Left ventricle myocardium inferior (tissue), 1 donor: ENCODE results near the gene EGFL7. TPM values are rescaled to one million over a fixed set of nuclear protein-coding genes. Genes with fewer than 3 reads are reported as not detected.

ENCODE experiments used
- DNase-seq: peaks from one replicate; pipeline ENCODE4 v3.0.0-alpha.2; 2020
- H3K27ac ChIP-seq: fragments of 200-600 bp; replicated peaks from 2 replicates; pipeline ENCODE4 v1.8.0; 2021
- H3K27me3 ChIP-seq: fragments of 200-600 bp; 2 replicates; pipeline ENCODE4 v1.8.0; 2021; ENCODE audit warnings: low read depth
- H3K36me3 ChIP-seq: fragments of 200-600 bp; 2 replicates; pipeline ENCODE4 v1.8.0; 2021
- H3K4me1 ChIP-seq: fragments of 200-600 bp; 2 replicates; pipeline ENCODE4 v1.8.0; 2021
- H3K4me3 ChIP-seq: fragments of 200-600 bp; 2 replicates; pipeline ENCODE4 v1.8.0; 2021; ENCODE audit warnings: mild to moderate bottlenecking, moderate library complexity
- H3K9me3 ChIP-seq: fragments of 200-600 bp; replicated peaks from 2 replicates; pipeline ENCODE4 v1.8.0; 2021
- intact Hi-C: fragments of 100-400 bp; cut with micrococcal nuclease; formaldehyde crosslinking; loops from one replicate; pipeline ENCODE4 v1.11.0; 2022
- total RNA-seq: library from RNA; stranded (reverse); fragmentation: NEBNext Ultra II Directional; extraction: Animal tissue kit (Norgen Biotek cat#: 25700); gene quantifications from one replicate; pipeline ENCODE4 v1.2.1, GENCODE V29; 2021
- TF ChIP-seq, protein P1 (sequence below): fragments of 200-600 bp; IDR thresholded peaks from 2 replicates; pipeline ENCODE4 v1.8.0; 2021; ENCODE audit warnings: antibody characterized with exemption, mild to moderate bottlenecking, borderline replicate concordance
- donor health status: DM: no; HTN: yes; CAD: no; lungs with severe emphysema.

Gene EGFL7
- total RNA-seq, 1 donor from 2014 or later: 81.5 TPM

DNA sequence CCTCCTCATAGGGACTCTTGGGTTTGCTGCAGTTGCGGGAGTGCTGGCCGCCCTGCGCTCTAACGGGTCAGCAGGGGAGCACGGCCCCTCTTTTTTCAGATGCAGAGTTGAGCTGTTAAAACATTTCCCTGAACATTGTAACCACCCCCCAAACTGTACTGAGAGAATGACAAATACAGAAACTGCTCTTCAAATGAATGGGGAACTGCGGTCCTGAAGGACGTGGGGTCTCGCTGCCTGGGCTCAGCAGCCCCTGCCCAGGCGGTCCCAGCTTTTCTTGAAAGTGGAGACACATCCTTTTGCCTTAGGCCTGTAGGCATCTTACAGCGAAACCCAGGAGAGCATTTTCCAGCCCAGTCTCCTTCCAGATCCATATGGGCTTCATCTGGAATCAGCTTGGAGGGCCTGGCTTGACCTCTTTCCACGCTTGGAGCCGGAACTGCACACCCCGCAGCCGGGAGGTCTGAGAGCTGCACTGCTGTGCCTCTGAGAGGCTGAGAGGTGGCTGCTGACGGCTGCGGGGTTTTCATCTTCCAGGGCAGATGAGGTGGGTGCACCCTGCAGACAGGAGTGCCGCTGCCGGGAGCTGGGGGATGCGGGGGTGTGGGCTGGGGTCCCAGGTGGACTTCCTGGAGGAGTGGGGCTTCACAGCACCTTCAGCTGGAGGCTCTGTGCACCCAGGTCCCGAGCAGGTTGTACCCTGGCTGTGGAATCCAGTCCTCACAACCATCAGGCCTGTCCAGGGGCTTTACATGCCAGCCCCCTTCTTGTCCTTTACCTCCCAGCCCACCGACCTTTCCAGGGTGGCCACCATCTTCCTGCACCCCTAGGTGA is 25.8 kb downstream of the EGFL7 start:
- no peaks in the 10 kb centered on the region for H3K36me3 ChIP-seq
- peak; percentile 16 for DNase-seq
- TF ChIP-seq, protein P1, sequence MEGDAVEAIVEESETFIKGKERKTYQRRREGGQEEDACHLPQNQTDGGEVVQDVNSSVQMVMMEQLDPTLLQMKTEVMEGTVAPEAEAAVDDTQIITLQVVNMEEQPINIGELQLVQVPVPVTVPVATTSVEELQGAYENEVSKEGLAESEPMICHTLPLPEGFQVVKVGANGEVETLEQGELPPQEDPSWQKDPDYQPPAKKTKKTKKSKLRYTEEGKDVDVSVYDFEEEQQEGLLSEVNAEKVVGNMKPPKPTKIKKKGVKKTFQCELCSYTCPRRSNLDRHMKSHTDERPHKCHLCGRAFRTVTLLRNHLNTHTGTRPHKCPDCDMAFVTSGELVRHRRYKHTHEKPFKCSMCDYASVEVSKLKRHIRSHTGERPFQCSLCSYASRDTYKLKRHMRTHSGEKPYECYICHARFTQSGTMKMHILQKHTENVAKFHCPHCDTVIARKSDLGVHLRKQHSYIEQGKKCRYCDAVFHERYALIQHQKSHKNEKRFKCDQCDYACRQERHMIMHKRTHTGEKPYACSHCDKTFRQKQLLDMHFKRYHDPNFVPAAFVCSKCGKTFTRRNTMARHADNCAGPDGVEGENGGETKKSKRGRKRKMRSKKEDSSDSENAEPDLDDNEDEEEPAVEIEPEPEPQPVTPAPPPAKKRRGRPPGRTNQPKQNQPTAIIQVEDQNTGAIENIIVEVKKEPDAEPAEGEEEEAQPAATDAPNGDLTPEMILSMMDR: no peak
- H3K27ac ChIP-seq: peak overlapping the region; percentile 97
- intact Hi-C loops: no loop called here
- H3K4me1 ChIP-seq: peaks cover 98% of the 10 kb centered on the region
- no peak overlapping the region for H3K4me3 ChIP-seq
- H3K27me3 ChIP-seq: no peaks in the 10 kb centered on the region
- H3K9me3 ChIP-seq: no peaks in the 10 kb centered on the region

DNA sequence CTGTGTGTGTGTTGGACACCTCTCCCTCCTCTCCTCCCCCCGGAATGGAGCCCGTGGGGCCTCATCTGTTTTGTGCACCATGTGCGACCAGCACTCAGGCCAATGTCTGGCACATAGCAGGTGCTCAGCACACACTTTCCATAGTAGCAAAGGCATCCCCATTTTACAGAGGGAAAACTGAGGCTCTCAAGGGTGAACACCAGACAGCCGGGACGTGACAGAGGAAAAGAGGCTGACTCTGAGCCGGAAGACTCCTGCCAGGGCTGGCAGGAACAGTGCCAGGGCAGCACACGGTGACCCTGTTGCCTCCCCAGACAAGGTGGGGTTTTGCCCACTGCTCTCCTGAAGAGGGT is 26.4 kb downstream of the EGFL7 start:
- no peak for DNase-seq
- Histone ChIP-seq H3K4me1 (peaks cover 98% of the 10 kb centered on the region), H3K9me3 (no peaks in the 10 kb centered on the region), H3K36me3 (no peaks in the 10 kb centered on the region), H3K27me3 (no peaks in the 10 kb centered on the region), H3K27ac (peak overlapping the region; percentile 97), H3K4me3 (no peak overlapping the region)
- intact Hi-C loops: no loop called here
- TF ChIP-seq, protein P1: no peak

DNA sequence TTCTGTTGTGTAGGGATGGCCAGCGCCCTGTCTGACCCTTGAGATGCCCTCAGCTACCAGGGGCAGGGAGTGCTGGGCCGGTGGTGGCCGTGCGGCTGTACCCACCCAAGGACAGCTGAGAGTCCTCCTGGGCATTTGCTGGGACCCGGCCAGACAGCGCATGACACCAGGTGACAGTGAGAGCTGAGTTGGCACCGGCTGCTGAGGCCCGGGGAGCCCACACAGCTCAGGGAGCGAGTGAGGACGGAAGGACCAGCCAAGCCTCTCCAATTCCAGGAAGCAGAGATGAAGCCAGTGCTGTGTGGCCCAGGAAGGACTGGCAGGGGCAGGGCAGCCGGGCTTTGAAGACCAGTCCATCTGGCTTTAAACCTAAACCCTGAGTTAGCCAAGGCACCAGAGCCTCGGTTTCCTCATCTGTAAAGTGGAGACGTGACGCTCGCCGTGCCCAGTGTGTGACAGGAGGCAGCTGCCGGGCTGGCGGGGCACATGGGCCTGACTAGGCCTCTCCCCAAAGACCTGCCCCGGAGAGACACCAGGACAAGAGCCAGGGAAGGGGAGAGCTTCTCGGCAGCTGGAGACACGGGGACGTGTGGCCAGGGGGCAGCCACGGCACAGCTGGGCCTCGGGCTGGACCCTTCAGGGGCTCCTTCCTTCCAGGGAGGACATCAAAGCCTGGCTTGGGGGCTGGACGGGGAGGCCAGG is 27.5 kb downstream of the EGFL7 start:
- Histone ChIP-seq H3K27me3 (no peaks in the 10 kb centered on the region), H3K4me1 (peaks cover 97% of the 10 kb centered on the region), H3K4me3 (peak overlapping the region; percentile 17), H3K36me3 (no peaks in the 10 kb centered on the region), H3K9me3 (no peaks in the 10 kb centered on the region), H3K27ac (peak overlapping the region; percentile 97)
- TF ChIP-seq, protein P1: no peak
- intact Hi-C loops: no loop called here
- DNase-seq: peak; percentile 86

DNA sequence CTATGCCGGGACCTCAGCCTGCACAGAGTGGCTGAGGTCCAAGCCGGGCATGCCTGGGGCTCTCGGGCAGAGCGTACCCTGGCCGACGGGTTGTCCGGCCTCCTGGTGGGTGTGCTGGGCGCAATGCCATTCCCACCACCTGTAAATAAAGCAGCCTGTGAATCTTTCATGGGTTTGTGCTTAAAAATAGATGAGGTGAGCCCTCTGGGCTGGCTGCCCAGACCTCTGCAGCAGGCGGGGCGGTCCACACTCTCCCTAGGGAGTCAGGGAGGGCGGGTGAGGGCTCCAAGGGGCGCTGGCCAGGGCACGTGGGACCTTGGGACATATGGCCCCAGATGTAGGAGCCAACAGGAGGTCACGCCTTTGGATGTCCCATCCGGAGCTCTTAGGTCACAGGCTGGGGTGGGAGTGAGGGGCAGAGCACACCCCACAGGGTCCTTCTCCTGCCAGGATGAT is 28.1 kb downstream of the EGFL7 start:
- peaks cover 96% of the 10 kb centered on the region for H3K4me1 ChIP-seq
- no peaks in the 10 kb centered on the region for H3K27me3 ChIP-seq
- TF ChIP-seq, protein P1: no peak
- no peaks in the 10 kb centered on the region for H3K36me3 ChIP-seq
- peak overlapping the region; percentile 97 for H3K27ac ChIP-seq
- DNase-seq: peak; percentile 82
- no peaks in the 10 kb centered on the region for H3K9me3 ChIP-seq
- intact Hi-C loops: no loop called here
- peak overlapping the region; percentile 17 for H3K4me3 ChIP-seq

DNA sequence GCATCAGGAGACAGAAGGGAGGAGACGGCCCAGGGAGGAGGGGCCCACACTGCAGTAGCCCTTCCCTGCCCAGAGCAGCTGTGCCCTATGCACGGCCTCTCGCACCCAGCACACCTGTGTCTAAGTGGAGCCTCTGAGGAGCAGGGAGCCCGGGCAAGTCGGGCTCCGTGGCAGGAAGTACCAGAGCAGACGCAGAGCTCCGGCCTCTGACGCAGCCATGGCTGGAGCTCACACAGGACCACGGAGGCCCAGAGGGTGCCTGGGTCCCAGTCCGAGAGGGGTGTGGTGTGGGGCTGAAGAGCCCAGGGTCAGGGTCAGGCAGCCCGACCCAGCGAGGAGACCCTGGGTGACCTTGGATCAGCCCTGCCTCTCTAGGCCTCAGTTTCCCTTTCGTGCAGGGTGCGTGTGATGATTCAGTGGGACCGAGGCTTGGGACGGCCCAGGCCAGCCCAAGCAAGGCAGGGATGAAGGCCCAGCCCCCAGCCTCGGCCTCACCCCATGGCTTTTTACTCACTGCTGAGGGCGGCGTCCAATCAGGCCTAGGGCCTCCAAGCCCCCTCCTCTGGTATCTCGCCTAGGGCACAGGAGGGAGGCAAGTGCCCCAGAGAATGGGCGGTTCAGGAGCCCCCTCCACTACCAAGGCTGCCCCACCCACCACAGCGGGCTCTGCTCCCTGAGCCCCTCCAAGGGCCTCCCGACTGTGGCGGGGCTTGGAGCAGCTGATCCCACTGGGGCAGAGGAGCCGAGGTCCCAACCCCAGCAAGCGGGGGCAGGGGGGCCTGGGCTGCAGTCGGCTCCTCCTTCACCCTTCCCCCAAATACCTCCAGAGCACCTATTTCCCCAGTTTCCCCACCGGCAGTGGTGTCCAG is 28.8 kb downstream of the EGFL7 start:
- H3K4me3 ChIP-seq: no peak overlapping the region
- peak overlapping the region; percentile 97 for H3K27ac ChIP-seq
- intact Hi-C loops: no loop called here
- no peaks in the 10 kb centered on the region for H3K36me3 ChIP-seq
- TF ChIP-seq, protein P1: no peak
- H3K9me3 ChIP-seq: no peaks in the 10 kb centered on the region
- no peak for DNase-seq
- H3K4me1 ChIP-seq: peaks cover 89% of the 10 kb centered on the region
- no peaks in the 10 kb centered on the region for H3K27me3 ChIP-seq
